IPS-18c (cell line): ENCODE data around the gene PIM3.

Experiments
- H3K4me3 ChIP-seq: 2 replicates; pipeline ENCODE4 v1.7.0; 2013; ENCODE audit warnings: low read depth, mild to moderate bottlenecking, low read length, moderate library complexity; ENCODE audit not compliant: insufficient read depth
- H3K9me3 ChIP-seq: one replicate; pipeline ENCODE4 v1.6.1; 2013; ENCODE audit warnings: mild to moderate bottlenecking, low read length, moderate library complexity; ENCODE audit not compliant: control insufficient read depth, insufficient read depth

PIM3 gene

GRCh38 chr22:49999946-50000586 is 39.5 kb downstream of the PIM3 start:
- peak overlapping the region; percentile 55 for H3K4me3 ChIP-seq
- no peaks in the 10 kb centered on the region for H3K9me3 ChIP-seq

- no peaks in the 10 kb centered on the region for H3K9me3 ChIP-seq
- H3K4me3 ChIP-seq, result no peak overlapping the region
Observed at GRCh38 chr22:50000587-50001387, 40.2 kb downstream of the PIM3 start.

- Histone ChIP-seq H3K9me3 (no peaks in the 10 kb centered on the region), H3K4me3 (no peak overlapping the region; the same call in 1 of the 2 replicates)
Observed at GRCh38 chr22:50001388-50002231, 41.0 kb downstream of the PIM3 start.

- H3K4me3 ChIP-seq, result no peak overlapping the region
- no peaks in the 10 kb centered on the region for H3K9me3 ChIP-seq
Observed at GRCh38 chr22:50002791-50003190, 42.2 kb downstream of the PIM3 start.

- no peak overlapping the region for H3K4me3 ChIP-seq
- no peaks in the 10 kb centered on the region for H3K9me3 ChIP-seq
Observed at GRCh38 chr22:50004918-50005317, 44.3 kb downstream of the PIM3 start.

- no peaks in the 10 kb centered on the region for H3K9me3 ChIP-seq
- H3K4me3 ChIP-seq, result no peak overlapping the region
Observed at GRCh38 chr22:50007057-50007511, 46.5 kb downstream of the PIM3 start.

GRCh38 chr22:50008151-50009040 is 47.8 kb downstream of the PIM3 start:
- H3K9me3 ChIP-seq, result no peaks in the 10 kb centered on the region
- no peak overlapping the region for H3K4me3 ChIP-seq

GRCh38 chr22:50009251-50009650 is 48.7 kb downstream of the PIM3 start:
- H3K9me3 ChIP-seq, result no peaks in the 10 kb centered on the region
- H3K4me3 ChIP-seq, result no peak overlapping the region

GRCh38 chr22:50009765-50010675 is 49.4 kb downstream of the PIM3 start:
- Histone ChIP-seq H3K9me3 (no peaks in the 10 kb centered on the region), H3K4me3 (no peak overlapping the region)

GRCh38 chr22:50010676-50011446 is 50.3 kb downstream of the PIM3 start:
- no peaks in the 10 kb centered on the region for H3K9me3 ChIP-seq
- H3K4me3 ChIP-seq, result peak overlapping the region; percentile 20; the same call in 1 of the 2 replicates

GRCh38 chr22:50011447-50012210 is 51.1 kb downstream of the PIM3 start:
- Histone ChIP-seq H3K4me3 (peak overlapping the region; percentile 20; the same call in 1 of the 2 replicates), H3K9me3 (no peaks in the 10 kb centered on the region)

- no peaks in the 10 kb centered on the region for H3K9me3 ChIP-seq
Observed at GRCh38 chr22:50012211-50013181, 51.9 kb downstream of the PIM3 start, which contains the start of gene IL17REL. TSS of gene IL17REL (minus strand) at chr22:50012765. CDS start at chr22:50012646, 119 bp downstream.

More at GRCh38 chr22:50012211-50013181, 51.9 kb downstream of the PIM3 start, which contains the start of gene IL17REL:
- H3K4me3 ChIP-seq, result no peak within 1 kb of the TSS
